Right cardiac atrium (tissue), 5 donors: ENCODE measurements around the gene CDK18. TPM values are rescaled to one million over a fixed set of nuclear protein-coding genes. Genes with fewer than 3 reads are reported as not detected.

Experiments used
- ATAC-seq, 2 donors: fragments of 200-7000 bp; cut with Tn5 transposase; one replicate each; pipeline versions ENCODE4 v1.8.0 to v1.9.1; 2020; ENCODE audit warnings: moderate library complexity in 2 of 2, mild to moderate bottlenecking in 1 of 2
- DNase-seq, 3 donors: peaks; one replicate each; pipeline ENCODE4 v3.0.0-alpha.2; 2020
- H3K27ac ChIP-seq: one replicate; pipeline ENCODE4 v1.5.1; 2013; ENCODE audit warnings: mild to moderate bottlenecking, low read length, control low read depth, moderate library complexity
- H3K27me3 ChIP-seq: one replicate; pipeline ENCODE4 v1.6.1; 2013; ENCODE audit not compliant: control insufficient read depth, insufficient read depth
- H3K4me1 ChIP-seq: one replicate; pipeline ENCODE4 v1.6.1; 2013; ENCODE audit warnings: low read length; ENCODE audit not compliant: control insufficient read depth, insufficient read depth
- H3K4me3 ChIP-seq: one replicate; pipeline ENCODE4 v1.5.1; 2013; ENCODE audit warnings: low read length, control low read depth
- H3K9me3 ChIP-seq: one replicate; pipeline ENCODE4 v1.6.1; 2013; ENCODE audit warnings: low read length; ENCODE audit not compliant: control insufficient read depth
- WGBS: extraction: QIAGEN DNeasy Blood & Tissue Kit; methylation state at CpG from one replicate; pipeline ENCODE4 v1.1.7; 2013; 5-methylcytosine and 5-hydroxymethylcytosine counted together
- intact Hi-C, 4 donors: fragments of 100-400 bp; cut with DNase I; formaldehyde crosslinking; loops; one replicate each; pipeline versions ENCODE4 v1.11.0 to v1.14.0; 2022 to 2023
- polyA plus RNA-seq: library from polyadenylated mRNA; stranded (reverse); fragments of 200-250 nt; gene quantifications from one replicate; pipeline ENCODE4 v1.2.3, GENCODE V29; 2013
- total RNA-seq, 4 donors: library from RNA; stranded (reverse); fragmentation: NEBNext Ultra II Directional; extraction: Animal tissue kit (Norgen Biotek cat#: 25700); gene quantifications; one replicate each; pipeline ENCODE4 v1.2.1, GENCODE V29; 2021
- donor health status: healthy with polysubstance abuse.
- donor health status: DM: no; HTN: yes; CAD: no.
- donor health status: DM: no; HTN: no; CAD: no.
- donor health status: DM: no; HTN: yes; CAD: no; lungs with severe emphysema.
- donor health status: DM: yes; HTN: yes; CAD: no.

CDK18 gene
- total and polyA plus RNA-seq, 5 donors = 80.2 to 150 (median 142) TPM

GRCh38 chr1:205576805-205577761 is 72.6 kb downstream of the CDK18 start:
- DNase-seq = no peak
- H3K4me1 ChIP-seq = no peaks in the 10 kb centered on the region
- no peaks in the 10 kb centered on the region for H3K27me3 ChIP-seq
- H3K4me3 ChIP-seq = no peak overlapping the region
- ATAC-seq = no peak
- intact Hi-C loops = no loop called here
- WGBS = 79% methylated on average over 22 of the region's 22 CpGs
- no peaks in the 10 kb centered on the region for H3K9me3 ChIP-seq
- no peak overlapping the region for H3K27ac ChIP-seq

GRCh38 chr1:205577874-205578658 is 73.6 kb downstream of the CDK18 start:
- intact Hi-C loops = no loop called here
- H3K4me1 ChIP-seq = no peaks in the 10 kb centered on the region
- H3K4me3 ChIP-seq = no peak overlapping the region
- ATAC-seq (no peak), DNase-seq (no peak)
- 51% methylated on average over 13 of the region's 13 CpGs for WGBS
- no peaks in the 10 kb centered on the region for H3K27me3 ChIP-seq
- H3K9me3 ChIP-seq = no peaks in the 10 kb centered on the region
- no peak overlapping the region for H3K27ac ChIP-seq

GRCh38 chr1:205578780-205579571 is 74.5 kb downstream of the CDK18 start:
- Histone ChIP-seq H3K4me3 (no peak overlapping the region), H3K27me3 (no peaks in the 10 kb centered on the region), H3K27ac (no peak overlapping the region), H3K4me1 (no peaks in the 10 kb centered on the region), H3K9me3 (no peaks in the 10 kb centered on the region)
- intact Hi-C loops = no loop called here
- ATAC-seq (no peak), DNase-seq (no peak)
- WGBS = 81% methylated on average over 9 of the region's 9 CpGs

- no peak for ATAC-seq
- no peaks in the 10 kb centered on the region for H3K4me1 ChIP-seq
These were observed 75.2 kb downstream of the CDK18 start for GRCh38 chr1:205579711-205580110.

GRCh38 chr1:205580140-205580922 is 75.9 kb downstream of the CDK18 start:
- WGBS = 82% methylated on average over 15 of the region's 15 CpGs
- intact Hi-C loops = no loop called here
- no peaks in the 10 kb centered on the region for H3K9me3 ChIP-seq
- H3K4me3 ChIP-seq = no peak overlapping the region
- DNase-seq (no peak), ATAC-seq (no peak)
- no peak overlapping the region for H3K27ac ChIP-seq
- no peaks in the 10 kb centered on the region for H3K4me1 ChIP-seq
- H3K27me3 ChIP-seq = no peaks in the 10 kb centered on the region

More at GRCh38 chr1:205579711-205580110, 75.2 kb downstream of the CDK18 start:
- Histone ChIP-seq H3K4me3 (no peak overlapping the region), H3K27me3 (no peaks in the 10 kb centered on the region), H3K9me3 (no peaks in the 10 kb centered on the region), H3K27ac (no peak overlapping the region)
- 90% methylated on average over 12 of the region's 12 CpGs for WGBS
- intact Hi-C loops = no loop called here
- DNase-seq = no peak

- H3K27ac ChIP-seq = no peak overlapping the region
- no peaks in the 10 kb centered on the region for H3K4me1 ChIP-seq
- ATAC-seq (no peak), DNase-seq (no peak)
- intact Hi-C loops = no loop called here
- WGBS = 87% methylated on average over 3 of the region's 3 CpGs
- no peaks in the 10 kb centered on the region for H3K9me3 ChIP-seq
- H3K4me3 ChIP-seq = no peak overlapping the region
- H3K27me3 ChIP-seq = no peaks in the 10 kb centered on the region
These were observed 76.4 kb downstream of the CDK18 start for GRCh38 chr1:205580923-205581180.

- intact Hi-C loops = no loop called here
- H3K4me3 ChIP-seq = no peak overlapping the region
- no peak for DNase-seq
- no peaks in the 10 kb centered on the region for H3K27me3 ChIP-seq
- ATAC-seq = no peak
- no peak overlapping the region for H3K27ac ChIP-seq
- no peaks in the 10 kb centered on the region for H3K4me1 ChIP-seq
- 88% methylated on average over 9 of the region's 9 CpGs for WGBS
- H3K9me3 ChIP-seq = no peaks in the 10 kb centered on the region
These were observed 77.0 kb downstream of the CDK18 start for GRCh38 chr1:205581321-205581980.

- no peaks in the 10 kb centered on the region for H3K4me1 ChIP-seq
- no peaks in the 10 kb centered on the region for H3K27me3 ChIP-seq
- no peak for ATAC-seq
- intact Hi-C loops = no loop called here
- 59% methylated on average over 11 of the region's 11 CpGs for WGBS
- no peak for DNase-seq
- no peak overlapping the region for H3K4me3 ChIP-seq
- H3K27ac ChIP-seq = no peak overlapping the region
- H3K9me3 ChIP-seq = no peaks in the 10 kb centered on the region
These were observed 77.6 kb downstream of the CDK18 start for GRCh38 chr1:205582046-205582445.
